Body of pancreas (tissue), 4 donors: Measurements from ENCODE around the gene MBP.

Experiments
- POLR2A ChIP-seq, 3 donors: fragments of 450-650 bp; IDR thresholded peaks; one replicate each; pipeline ENCODE4 v1.6.1; 2016; ENCODE audit warnings: antibody characterized with exemption in 3 of 3, mild to moderate bottlenecking in 2 of 3
- TF ChIP-seq, protein P1 (sequence below), 7 experiments: fragments of 450-650 bp in 4 of 7; fragments of 200-600 bp in 3 of 7; sonication (generic) in 3 of 7; IDR thresholded peaks; one replicate each; pipeline ENCODE4 v1.5.1; 2016 to 2019; ENCODE audit warnings: antibody characterized with exemption in 7 of 7

DNA sequence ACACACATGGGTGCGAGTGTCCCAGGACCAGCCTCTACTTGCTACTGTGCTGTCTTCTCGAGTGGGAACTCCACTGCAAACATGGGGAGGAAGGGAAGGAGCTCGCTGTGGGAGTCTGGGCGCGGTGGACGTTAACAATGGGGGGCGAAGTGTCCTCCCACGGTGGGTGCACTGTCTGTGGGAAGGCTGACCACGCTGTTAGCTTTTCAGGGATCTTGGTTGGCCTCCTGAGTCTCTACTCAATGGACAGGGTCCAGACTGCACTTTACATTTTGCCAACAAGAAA is 146.7 kb downstream of the MBP start:
- TF ChIP-seq, protein P1, sequence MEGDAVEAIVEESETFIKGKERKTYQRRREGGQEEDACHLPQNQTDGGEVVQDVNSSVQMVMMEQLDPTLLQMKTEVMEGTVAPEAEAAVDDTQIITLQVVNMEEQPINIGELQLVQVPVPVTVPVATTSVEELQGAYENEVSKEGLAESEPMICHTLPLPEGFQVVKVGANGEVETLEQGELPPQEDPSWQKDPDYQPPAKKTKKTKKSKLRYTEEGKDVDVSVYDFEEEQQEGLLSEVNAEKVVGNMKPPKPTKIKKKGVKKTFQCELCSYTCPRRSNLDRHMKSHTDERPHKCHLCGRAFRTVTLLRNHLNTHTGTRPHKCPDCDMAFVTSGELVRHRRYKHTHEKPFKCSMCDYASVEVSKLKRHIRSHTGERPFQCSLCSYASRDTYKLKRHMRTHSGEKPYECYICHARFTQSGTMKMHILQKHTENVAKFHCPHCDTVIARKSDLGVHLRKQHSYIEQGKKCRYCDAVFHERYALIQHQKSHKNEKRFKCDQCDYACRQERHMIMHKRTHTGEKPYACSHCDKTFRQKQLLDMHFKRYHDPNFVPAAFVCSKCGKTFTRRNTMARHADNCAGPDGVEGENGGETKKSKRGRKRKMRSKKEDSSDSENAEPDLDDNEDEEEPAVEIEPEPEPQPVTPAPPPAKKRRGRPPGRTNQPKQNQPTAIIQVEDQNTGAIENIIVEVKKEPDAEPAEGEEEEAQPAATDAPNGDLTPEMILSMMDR (IDR thresholded peaks at IDR 0.05) = no peak
- no peak for TF ChIP-seq POLR2A (IDR thresholded peaks at IDR 0.05)
